Measurements from ENCODE around the gene NET1.
A peak's percentile ranks its signal among the peaks of the same experiment; 100 is the strongest.

Gene NET1

DNA sequence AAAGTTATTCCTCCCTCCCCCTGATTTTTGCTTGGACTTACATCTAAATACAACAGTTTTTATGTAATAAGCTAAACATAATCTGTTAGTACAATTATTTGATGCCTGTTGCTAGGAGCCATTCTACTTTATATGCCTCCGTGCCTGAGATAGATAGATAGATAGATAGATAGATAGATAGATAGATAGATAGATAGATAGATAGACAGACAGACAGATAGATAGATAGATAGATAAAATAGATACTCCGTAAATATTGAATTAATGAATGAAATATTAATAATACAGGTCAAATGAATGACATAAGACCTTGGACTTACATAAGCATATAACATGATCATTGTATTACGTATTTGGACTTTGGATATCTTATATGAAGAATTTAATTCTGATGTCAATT lies 23.0 kb downstream of the NET1 start:
- no peak overlapping the region for H3K27ac ChIP-seq
- TF ChIP-seq ZFX (IDR thresholded peaks at IDR 0.05): no peak
- no peak for TF ChIP-seq CTCF (conservative IDR thresholded peaks at IDR 0.05)

- no peak for TF ChIP-seq CTCF (conservative IDR thresholded peaks at IDR 0.05)
- no peak for TF ChIP-seq ZFX (IDR thresholded peaks at IDR 0.05)
- no peak overlapping the region for H3K27ac ChIP-seq
Measured at GRCh38 chr10:5440206-5440605, 27.8 kb downstream of the NET1 start.

GRCh38 chr10:5441106-5441505 lies 28.7 kb downstream of the NET1 start:
- no peak for TF ChIP-seq CTCF (conservative IDR thresholded peaks at IDR 0.05)
- no peak for TF ChIP-seq ZFX (IDR thresholded peaks at IDR 0.05)
- no peak overlapping the region for H3K27ac ChIP-seq

GRCh38 chr10:5442065-5442989 lies 30.0 kb downstream of the NET1 start:
- TF ChIP-seq CTCF (conservative IDR thresholded peaks at IDR 0.05) (peak; percentile 86), ZFX (IDR thresholded peaks at IDR 0.05) (no peak)
- no peak overlapping the region for H3K27ac ChIP-seq

- no peak for TF ChIP-seq CTCF (conservative IDR thresholded peaks at IDR 0.05)
- no peak overlapping the region for H3K27ac ChIP-seq
Measured at GRCh38 chr10:5442990-5443370, 30.6 kb downstream of the NET1 start.

DNA sequence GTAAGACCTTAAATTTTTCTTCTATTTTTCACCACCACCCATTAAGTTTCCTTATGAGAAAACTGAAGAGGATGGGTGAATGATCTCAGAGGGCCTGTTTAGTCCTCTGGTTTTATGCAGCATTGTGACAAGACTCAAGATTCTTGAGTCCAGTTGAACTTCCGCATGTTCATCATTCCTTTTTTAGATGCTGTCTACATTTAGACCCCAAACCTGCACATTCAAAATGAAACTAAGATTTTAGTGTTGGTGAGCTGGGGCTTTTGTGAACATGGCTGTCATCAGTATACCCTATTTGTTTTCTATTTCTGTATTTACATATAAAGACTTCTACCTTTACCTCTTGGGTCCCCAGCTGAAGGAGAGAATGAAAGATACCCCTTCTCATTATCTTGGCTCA lies 31.1 kb downstream of the NET1 start:
- TF ChIP-seq ZFX (IDR thresholded peaks at IDR 0.05) (no peak), CTCF (conservative IDR thresholded peaks at IDR 0.05) (no peak)
- H3K27ac ChIP-seq: no peak overlapping the region

DNA sequence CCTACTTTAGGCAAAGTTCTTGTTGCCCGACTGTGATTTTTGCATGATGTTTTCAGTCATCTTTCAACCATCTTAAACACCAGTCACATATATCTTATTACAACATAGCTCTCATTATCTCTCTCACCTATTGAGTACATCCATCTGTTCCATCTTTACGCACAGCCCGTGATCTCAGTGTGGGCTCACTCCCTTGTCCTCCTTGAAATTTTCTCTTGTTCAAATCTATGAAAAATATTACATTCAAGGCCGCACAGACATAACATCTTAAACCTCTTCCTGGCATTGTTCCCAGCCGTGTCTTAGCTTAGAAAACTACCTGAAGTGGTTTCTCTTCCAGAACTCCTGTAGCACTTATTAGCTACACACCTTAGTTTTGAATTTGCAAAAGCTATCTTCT lies 32.6 kb downstream of the NET1 start:
- TF ChIP-seq ZFX (IDR thresholded peaks at IDR 0.05) (no peak), CTCF (conservative IDR thresholded peaks at IDR 0.05) (no peak)
- H3K27ac ChIP-seq: no peak overlapping the region

All from C4-2B (cell line).